Kidney glomerular epithelial cell (primary cell): Measurements from ENCODE around the gene TSPAN6.

Source experiments
- DNase-seq: peaks from one replicate; lab custom pipeline; 2025; lab: John Stamatoyannopoulos, UW

The TSPAN6 gene

GRCh38 chrX:100636321-100636991 lies at the start of gene TSPAN6:
TSPAN6 (minus strand) TSS chrX:100636806; CDS start chrX:100636694, 112 bp downstream.
- DNase-seq: peak; percentile 62

- no peak for DNase-seq
Observed at GRCh38 chrX:100685997-100686305, 49.3 kb upstream of the TSPAN6 start.

- peak; percentile 74 for DNase-seq
Observed at GRCh38 chrX:100685284-100685996, 48.8 kb upstream of the TSPAN6 start.

- no peak for DNase-seq
Observed at GRCh38 chrX:100682939-100683338, 46.3 kb upstream of the TSPAN6 start.

GRCh38 chrX:100681599-100681998 lies 45.0 kb upstream of the TSPAN6 start:
- DNase-seq: no peak

- DNase-seq: no peak
Observed at GRCh38 chrX:100680756-100681155, 44.1 kb upstream of the TSPAN6 start.

GRCh38 chrX:100677611-100678181 lies 41.1 kb upstream of the TSPAN6 start:
- DNase-seq: peak; percentile 28

- DNase-seq: no peak
Observed at GRCh38 chrX:100674705-100675104, 38.1 kb upstream of the TSPAN6 start.

GRCh38 chrX:100673397-100673953 lies 36.9 kb upstream of the TSPAN6 start:
- DNase-seq: no peak

- DNase-seq: no peak
Observed at GRCh38 chrX:100672966-100673365, 36.4 kb upstream of the TSPAN6 start.

GRCh38 chrX:100663642-100664041 lies 27.0 kb upstream of the TSPAN6 start:
- no peak for DNase-seq

- no peak for DNase-seq
Observed at GRCh38 chrX:100662796-100663195, 26.2 kb upstream of the TSPAN6 start.

GRCh38 chrX:100662170-100662569 lies 25.6 kb upstream of the TSPAN6 start:
- no peak for DNase-seq

GRCh38 chrX:100659431-100660137 lies 23.0 kb upstream of the TSPAN6 start:
- DNase-seq: no peak

GRCh38 chrX:100658941-100659381 lies 22.4 kb upstream of the TSPAN6 start:
- no peak for DNase-seq

GRCh38 chrX:100654261-100654660 lies 17.7 kb upstream of the TSPAN6 start:
- no peak for DNase-seq

GRCh38 chrX:100652266-100652665 lies 15.7 kb upstream of the TSPAN6 start:
- DNase-seq: no peak

- DNase-seq: peak; percentile 9
Observed at GRCh38 chrX:100650841-100651240, 14.2 kb upstream of the TSPAN6 start.

- DNase-seq: no peak
Observed at GRCh38 chrX:100649550-100650356, 13.1 kb upstream of the TSPAN6 start.

GRCh38 chrX:100648458-100649417 lies 12.1 kb upstream of the TSPAN6 start:
- no peak for DNase-seq
